T-helper 22 cell (primary cell): ENCODE measurements around the gene ALKAL2.

Experiments used
- DNase-seq: peaks from one replicate; pipeline ENCODE4 v3.0.0-alpha.2; 2020; ENCODE audit warnings: low read depth

The ALKAL2 gene

DNA sequence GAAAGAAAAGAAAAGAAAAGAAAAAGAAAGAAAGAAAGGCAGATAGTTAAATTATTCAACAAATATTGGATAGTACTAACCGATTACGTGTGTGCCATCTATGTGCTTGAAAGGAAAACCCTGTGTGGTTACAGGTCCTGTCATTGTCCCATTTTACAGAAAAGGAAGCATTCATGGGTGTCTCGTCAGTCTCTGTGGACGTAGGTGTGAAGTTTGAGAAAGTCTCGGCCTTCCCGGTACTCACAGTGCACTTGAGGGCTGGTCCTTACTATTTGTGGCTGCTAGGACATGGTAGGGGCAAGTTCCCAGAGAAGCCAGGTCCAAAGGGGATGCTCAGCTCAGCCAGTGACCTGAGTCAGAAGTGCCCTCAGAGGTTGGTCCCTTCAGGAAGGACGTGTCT, 43.3 kb downstream of the ALKAL2 start:
- no peak for DNase-seq

DNA sequence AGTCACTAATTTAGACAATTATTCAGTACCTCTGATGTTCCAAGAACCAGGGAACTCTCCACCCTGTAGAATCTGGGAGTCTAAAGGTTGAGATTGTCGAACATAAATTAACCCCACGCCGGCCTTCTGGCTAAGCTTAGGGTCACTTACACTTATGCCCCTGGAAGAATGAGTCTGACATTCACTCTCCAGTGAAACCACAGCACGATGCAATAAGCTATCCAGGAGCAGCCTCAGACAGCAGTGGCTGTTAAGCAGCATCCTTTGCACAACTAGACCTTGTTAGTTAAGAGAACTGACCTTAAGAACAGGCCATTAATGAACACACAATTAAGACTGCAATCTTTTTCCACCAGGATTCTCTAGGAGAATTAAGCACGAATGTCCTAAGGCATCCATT, 49.0 kb downstream of the ALKAL2 start:
- DNase-seq: no peak

DNA sequence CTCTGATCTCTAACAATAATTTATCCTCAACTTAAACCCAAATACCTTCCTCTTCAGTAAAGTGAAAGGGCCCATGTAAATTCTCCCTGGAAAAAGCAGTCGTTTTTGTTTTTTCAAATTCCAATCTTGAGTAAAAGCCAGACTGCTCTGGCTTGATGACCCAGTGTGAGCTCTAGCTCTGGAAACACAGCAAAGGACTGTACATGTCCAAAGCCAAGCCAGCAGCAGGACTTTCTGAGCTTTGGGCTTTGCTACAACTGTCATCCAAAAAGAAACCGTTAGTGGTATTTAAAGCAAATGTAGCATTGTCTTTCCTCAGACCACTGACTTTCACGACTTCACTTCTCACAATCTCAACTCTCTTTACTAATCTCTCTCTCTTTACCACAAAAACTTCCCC, 49.5 kb downstream of the ALKAL2 start:
- DNase-seq: no peak

DNA sequence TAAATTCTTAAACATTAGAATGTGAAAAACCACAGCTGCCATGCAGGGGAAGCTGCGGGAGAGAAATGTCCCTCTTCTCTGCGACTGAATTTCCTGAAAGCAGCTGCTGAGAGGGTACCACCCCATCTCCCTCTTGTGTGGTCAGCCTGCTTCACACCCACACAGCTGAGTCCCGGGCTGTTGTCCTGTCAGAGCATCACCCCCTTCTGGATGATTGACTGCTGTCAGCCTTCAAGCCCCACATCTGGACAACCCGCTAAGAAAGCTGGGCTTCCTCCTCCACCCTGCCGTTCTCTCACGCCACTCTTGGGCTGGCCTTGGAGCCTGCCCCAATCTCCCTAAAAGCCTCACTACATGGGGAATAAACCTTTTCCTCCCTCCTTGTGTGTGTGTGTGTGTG, 50.0 kb downstream of the ALKAL2 start:
- no peak for DNase-seq

DNA sequence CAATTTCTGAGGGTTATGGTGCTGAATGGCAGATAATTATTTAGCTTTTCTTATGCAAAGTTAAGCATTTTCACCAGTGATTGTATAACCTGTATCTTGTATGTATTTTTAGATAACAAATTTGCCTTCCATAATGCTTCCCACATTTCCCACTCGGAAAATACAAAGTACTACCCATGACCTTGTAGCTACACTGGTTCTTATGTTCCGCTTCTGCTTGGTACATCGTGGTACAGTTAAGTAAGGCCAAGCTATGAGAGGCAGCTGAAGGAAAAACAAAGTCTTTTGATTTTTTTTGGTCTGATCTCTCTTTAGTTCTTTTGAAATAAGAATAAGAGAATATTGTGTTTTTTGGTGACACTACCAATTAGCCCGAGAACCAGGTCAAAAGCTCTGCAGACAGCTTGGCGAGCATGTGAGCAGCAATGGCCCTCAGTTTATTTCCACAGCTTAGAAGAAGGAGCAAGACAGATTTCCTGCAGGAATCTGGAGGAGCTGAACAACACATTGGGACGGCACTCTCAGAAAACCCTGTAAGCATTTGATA, 50.8 kb downstream of the ALKAL2 start:
- no peak for DNase-seq

DNA sequence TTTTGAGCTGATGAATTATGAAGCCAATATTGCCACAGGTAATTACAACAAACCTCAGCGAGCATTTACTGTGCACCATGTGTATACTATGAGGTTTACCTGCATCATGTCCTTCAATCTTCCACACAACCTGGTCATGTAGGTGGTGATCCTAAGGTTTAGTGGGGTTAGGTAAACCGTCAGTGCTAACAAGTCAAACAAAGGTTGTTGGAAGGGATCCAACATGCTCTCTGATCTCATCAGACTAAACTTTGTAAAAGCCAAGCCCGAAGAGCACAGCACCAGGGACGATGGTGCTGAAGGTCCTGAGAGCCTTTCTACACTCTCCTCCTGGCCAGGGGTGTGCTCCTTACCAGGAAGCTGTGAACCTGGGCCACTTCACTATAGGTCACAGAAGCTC, 53.5 kb downstream of the ALKAL2 start:
- DNase-seq: no peak

DNA sequence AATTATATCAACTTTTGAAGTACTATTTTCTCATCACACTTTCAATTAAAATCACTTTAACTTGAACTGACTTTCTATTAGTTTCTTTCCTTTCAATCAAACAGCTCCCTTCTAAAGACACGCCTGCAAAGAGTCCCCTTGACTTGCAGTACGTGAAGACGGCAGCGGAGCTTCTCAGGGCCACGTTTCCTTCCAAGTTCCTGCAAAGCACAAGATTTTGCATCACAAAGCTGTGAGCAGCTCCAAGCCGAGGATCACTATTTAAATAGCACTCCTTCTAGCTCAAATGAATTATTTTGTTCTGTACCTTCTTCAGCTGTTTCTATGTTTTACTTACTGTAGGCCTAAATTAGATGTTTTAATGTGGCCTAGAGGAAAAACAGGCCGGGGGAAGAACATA, 54.9 kb downstream of the ALKAL2 start:
- DNase-seq: no peak

DNA sequence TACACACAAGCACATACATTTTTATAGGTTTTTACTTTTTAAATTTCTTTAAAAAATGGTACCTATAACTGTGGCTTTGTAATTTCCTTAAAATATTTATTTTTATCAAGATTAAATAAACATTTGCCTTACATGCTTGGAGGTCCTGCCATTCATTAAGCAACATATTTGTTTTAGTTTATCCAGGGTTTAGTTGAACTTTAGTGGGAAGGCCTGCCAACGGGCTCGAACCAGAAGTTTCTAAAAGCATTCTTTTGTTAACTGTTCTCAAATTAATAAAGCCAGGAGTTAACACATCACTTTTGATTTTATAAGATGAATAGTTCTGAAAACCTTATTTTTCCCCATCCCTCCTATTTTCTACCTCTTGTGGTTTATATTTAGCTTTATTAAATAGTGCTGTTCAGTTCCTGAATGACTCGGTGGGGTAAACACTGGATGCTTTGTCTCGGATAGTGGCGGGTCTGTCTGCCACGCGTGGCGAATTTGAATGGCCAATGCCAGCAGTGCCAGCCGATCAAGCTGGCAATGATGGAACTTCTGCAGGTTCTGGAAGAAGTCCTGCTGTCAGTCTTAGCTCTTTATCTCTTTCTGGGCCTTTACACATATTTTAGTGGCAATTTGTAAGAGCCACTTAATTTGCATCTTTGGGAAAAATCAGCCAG, 56.2 kb downstream of the ALKAL2 start:
- no peak for DNase-seq
